Testis (tissue), 3 donors: Measurements from ENCODE around the gene ARF5. TPM values are rescaled to one million over a fixed set of nuclear protein-coding genes. Genes with fewer than 3 reads are reported as not detected.

Experiments
- DNase-seq: peaks from one replicate; pipeline ENCODE4 v3.0.0-alpha.2; 2019
- H3K27ac ChIP-seq, 2 donors: fragments of 200-600 bp; sonication (generic); one replicate each; pipeline ENCODE4 v1.5.1; 2019
- H3K27me3 ChIP-seq: fragments of 200-600 bp; sonication (generic); one replicate; pipeline ENCODE4 v1.5.1; 2019
- H3K36me3 ChIP-seq: fragments of 200-600 bp; sonication (generic); one replicate; pipeline ENCODE4 v1.5.1; 2017; ENCODE audit warnings: low read depth; ENCODE audit errors: missing control alignments
- H3K4me1 ChIP-seq: fragments of 200-600 bp; sonication (generic); one replicate; pipeline ENCODE4 v1.5.1; 2019
- H3K4me3 ChIP-seq, 2 donors: fragments of 200-600 bp; sonication (generic); one replicate each; pipeline ENCODE4 v1.5.1; 2017 to 2019
- H3K9me3 ChIP-seq: fragments of 200-600 bp; sonication (generic); one replicate; pipeline ENCODE4 v1.5.1; 2017
- CTCF ChIP-seq, 3 experiments: fragments of 450-650 bp in 2 of 3; fragments of 200-600 bp in 1 of 3; sonication (generic) in 1 of 3; IDR thresholded peaks; one replicate each; pipeline ENCODE4 v1.5.1; 2016 to 2019; ENCODE audit warnings: antibody characterized with exemption in 3 of 3, mild to moderate bottlenecking in 2 of 3, moderate library complexity in 1 of 3
- POLR2A ChIP-seq: fragments of 450-650 bp; IDR thresholded peaks from one replicate; pipeline ENCODE4 v1.6.1; 2017; ENCODE audit warnings: antibody characterized with exemption, mild to moderate bottlenecking, moderate library complexity
- WGBS, 2 donors: methylation state at CpG; one replicate each; pipeline ENCODE4 v1.1.5; 2018; 5-methylcytosine and 5-hydroxymethylcytosine counted together
- intact Hi-C: fragments of 100-400 bp; cut with DNase I; formaldehyde crosslinking; loops from one replicate; pipeline ENCODE4 v1.15.1; 2023; ENCODE audit warnings: low total_unique reads
- polyA plus RNA-seq: library from polyadenylated mRNA; stranded (reverse); fragments of 350-450 nt; fragmentation: Illumina TruSeq; extraction: RNeasy Lipid Tissue Mini Kit (QIAGEN cat#74804); gene quantifications from one replicate; pipeline ENCODE4 v1.2.3, GENCODE V29; 2014; ENCODE audit warnings: low read depth, low replicate concordance; ENCODE audit not compliant: insufficient read depth
- total RNA-seq, 2 donors: library from RNA; depleted of rRNA; stranded (reverse); fragments of >200 nt; gene quantifications; one replicate each; pipeline ENCODE4 v1.2.3, GENCODE V29; 2016

The ARF5 gene
- total and polyA plus RNA-seq, 3 donors from 2014 or later = 161 to 190 (median 171) TPM

GRCh38 chr7:127635659-127636285 lies 47.6 kb downstream of the ARF5 start:
- H3K27ac ChIP-seq = no peak overlapping the region
- no peaks in the 10 kb centered on the region for H3K9me3 ChIP-seq
- H3K36me3 ChIP-seq = no peaks in the 10 kb centered on the region
- no peak overlapping the region for H3K4me3 ChIP-seq
- H3K4me1 ChIP-seq = no peaks in the 10 kb centered on the region
- intact Hi-C loops = no loop called here
- no peak for TF ChIP-seq POLR2A
- no peak for TF ChIP-seq CTCF (IDR thresholded peaks at IDR 0.05)
- WGBS, 2 donors = 56% methylated on average over 3 of the region's 3 CpGs
- DNase-seq = no peak
- no peaks in the 10 kb centered on the region for H3K27me3 ChIP-seq

DNA sequence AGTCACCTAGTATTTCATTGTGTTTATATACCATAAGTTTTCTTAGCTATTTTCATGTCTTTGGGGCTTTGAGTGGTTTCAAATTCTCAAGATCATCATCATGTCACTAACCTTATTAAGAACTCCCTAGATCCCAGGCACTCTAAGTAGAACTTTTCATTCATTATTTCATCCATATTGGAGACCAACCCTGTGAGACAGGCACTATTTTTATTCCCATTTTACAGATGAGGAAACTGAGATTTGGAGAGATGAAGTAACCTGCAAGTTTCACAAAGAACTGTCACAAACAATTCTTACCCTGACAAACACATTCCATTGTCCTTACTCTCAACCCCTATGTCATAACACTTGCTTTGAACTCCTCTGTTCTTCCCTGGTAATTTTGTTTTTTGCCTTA lies 50.0 kb downstream of the ARF5 start:
- intact Hi-C loops = no loop called here
- H3K27ac ChIP-seq = no peak overlapping the region
- H3K9me3 ChIP-seq = no peaks in the 10 kb centered on the region
- H3K4me3 ChIP-seq = no peak overlapping the region
- no peaks in the 10 kb centered on the region for H3K36me3 ChIP-seq
- no peaks in the 10 kb centered on the region for H3K27me3 ChIP-seq
- no peaks in the 10 kb centered on the region for H3K4me1 ChIP-seq
- TF ChIP-seq CTCF (IDR thresholded peaks at IDR 0.05) = no peak
- DNase-seq = no peak

Other genes starting within 250 kb of the ARF5 start
- gene ZNF800, start 195.7 kb upstream of the ARF5 start, total RNA-seq = 10 to 100 TPM; 40.7 to 44.3 TPM
- gene ZNF800, start 195.7 kb upstream of the ARF5 start, polyA plus RNA-seq = 31.5 TPM
- 10 to 100 TPM; 35.6 to 38.1 TPM for gene GCC1, start 2.8 kb upstream of the ARF5 start, total RNA-seq
- gene GCC1, start 2.8 kb upstream of the ARF5 start, polyA plus RNA-seq = 39.0 TPM
- gene FSCN3, start 5.3 kb downstream of the ARF5 start, total RNA-seq = 100 to 1,000 TPM in 1 of 2 donors, 10 to 100 TPM in 1; 40.4 to 143 TPM
- 140 TPM for gene FSCN3, start 5.3 kb downstream of the ARF5 start, polyA plus RNA-seq
- gene PAX4, start 29.7 kb downstream of the ARF5 start, total RNA-seq = under 1 TPM; 0.50 to 0.55 TPM
- 0.95 TPM for gene PAX4, start 29.7 kb downstream of the ARF5 start, polyA plus RNA-seq
- gene SND1, start 63.8 kb downstream of the ARF5 start, total RNA-seq = 100 to 1,000 TPM; 179 to 207 TPM
- 132 TPM for gene SND1, start 63.8 kb downstream of the ARF5 start, polyA plus RNA-seq